SH-SY5Y (cell line): ENCODE measurements around the gene TCF12.

Experiments
- GATA2 ChIP-seq: IDR thresholded peaks from 2 replicates; pipeline ENCODE4 v1.6.1; 2011; ENCODE audit warnings: mild to moderate bottlenecking, low read depth, low read length
- GATA3 ChIP-seq: IDR thresholded peaks from 2 replicates; pipeline ENCODE4 v1.6.1; 2011; ENCODE audit warnings: low read depth, mild to moderate bottlenecking, low read length, moderate library complexity

DNA sequence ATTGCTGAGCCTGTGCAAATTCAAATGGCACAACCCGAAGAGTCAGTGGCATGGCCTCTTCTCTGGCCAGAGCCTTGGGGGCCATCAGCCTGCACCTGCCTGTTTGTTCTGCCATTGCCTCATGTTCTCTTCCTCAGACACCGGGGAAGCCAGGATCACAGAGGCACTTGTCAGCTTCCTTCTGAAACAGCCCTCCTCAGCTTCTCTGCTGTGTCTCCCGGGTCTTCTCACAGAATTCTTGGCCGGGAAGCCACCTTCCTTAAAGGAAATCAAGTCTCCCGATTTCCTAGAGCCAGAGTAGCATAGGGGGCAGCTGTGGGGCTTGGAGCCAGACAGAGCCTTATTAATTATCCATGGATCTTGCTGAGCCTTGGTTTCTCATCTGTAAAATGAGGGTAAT is 410.5 kb downstream of the TCF12 start:
- TF ChIP-seq GATA2 (no peak), GATA3 (no peak)
